OCI-LY1 (cell line): ENCODE results near the gene VEGFA.

ENCODE experiments used
- H2AFZ ChIP-seq: fragments of 200-600 bp; sonication (generic), shearing (Covaris generic); 2 replicates; pipeline ENCODE4 v1.6.0; 2014; ENCODE audit warnings: antibody characterized with exemption, mild to moderate bottlenecking, low read length
- H3F3A ChIP-seq: fragments of 200-600 bp; sonication (generic), shearing (Covaris generic); 2 replicates; pipeline ENCODE4 v1.6.0; 2014; ENCODE audit warnings: mild to moderate bottlenecking, antibody characterized with exemption, low read length, moderate library complexity; ENCODE audit not compliant: insufficient read depth
- H3K27ac ChIP-seq: fragments of 200-600 bp; sonication (generic); 2 replicates; pipeline ENCODE4 v1.5.1; 2014; ENCODE audit warnings: low read length, mixed run types, mild to moderate bottlenecking, low read depth; ENCODE audit not compliant: poor library complexity, severe bottlenecking
- H3K27me3 ChIP-seq: fragments of 200-600 bp; sonication (generic); 2 replicates; pipeline ENCODE4 v1.6.0; 2014; ENCODE audit warnings: antibody characterized with exemption, mild to moderate bottlenecking, low read length, moderate library complexity; ENCODE audit not compliant: insufficient read depth
- H3K36me3 ChIP-seq: fragments of 200-600 bp; sonication (generic); 2 replicates; pipeline ENCODE4 v1.6.1; 2014; ENCODE audit warnings: mild to moderate bottlenecking, antibody characterized with exemption, low read length, moderate library complexity, mixed read lengths; ENCODE audit not compliant: insufficient read depth
- H3K4me1 ChIP-seq: fragments of 200-600 bp; sonication (generic); 2 replicates; pipeline ENCODE4 v1.5.1; 2014; ENCODE audit warnings: mild to moderate bottlenecking, low read length, moderate library complexity; ENCODE audit not compliant: insufficient read depth, severe bottlenecking
- H3K4me2 ChIP-seq: fragments of 200-600 bp; sonication (generic), shearing (Covaris generic); 2 replicates; pipeline ENCODE4 v1.6.1; 2014; ENCODE audit warnings: low read length
- H3K4me3 ChIP-seq: fragments of 200-600 bp; sonication (generic); 2 replicates; pipeline ENCODE4 v1.5.1; 2014; ENCODE audit warnings: low read length, low read depth, mild to moderate bottlenecking, mixed read lengths; ENCODE audit not compliant: poor library complexity, severe bottlenecking
- H3K79me2 ChIP-seq: fragments of 200-600 bp; shearing (Covaris generic); 2 replicates; pipeline ENCODE4 v1.6.1; 2016; ENCODE audit warnings: mixed run types, low read length, mixed read lengths; ENCODE audit not compliant: insufficient read depth
- H3K9ac ChIP-seq: fragments of 200-600 bp; sonication (generic), shearing (Covaris generic); 2 replicates; pipeline ENCODE4 v1.6.1; 2014; ENCODE audit warnings: mild to moderate bottlenecking, low read length, mixed read lengths
- H3K9me2 ChIP-seq: fragments of 200-600 bp; sonication (generic), shearing (Covaris generic); 2 replicates; pipeline ENCODE4 v1.6.1; 2014; ENCODE audit warnings: low read depth, mild to moderate bottlenecking, low read length, mixed read lengths
- H3K9me3 ChIP-seq: fragments of 200-600 bp; shearing (Covaris generic); 2 replicates; pipeline ENCODE4 v1.6.1; 2014; ENCODE audit warnings: low read length, mixed read lengths
- H4K20me1 ChIP-seq: fragments of 200-600 bp; sonication (generic), shearing (Covaris generic); 2 replicates; pipeline ENCODE4 v1.6.0; 2016; ENCODE audit warnings: mild to moderate bottlenecking, low read length; ENCODE audit not compliant: insufficient read depth
- EZH2 ChIP-seq: fragments of 200-600 bp; sonication (generic), shearing (Covaris generic); IDR thresholded peaks from 2 replicates; pipeline ENCODE4 v1.8.0; 2017; ENCODE audit warnings: borderline replicate concordance, mixed run types, mild to moderate bottlenecking, antibody characterized with exemption, low read length, moderate library complexity, mixed read lengths
- TF ChIP-seq, protein P1 (sequence below): fragments of 200-600 bp; sonication (generic), shearing (Covaris generic); IDR thresholded peaks from 2 replicates; pipeline ENCODE4 v1.5.1; 2017; ENCODE audit warnings: mild to moderate bottlenecking, antibody characterized with exemption, low read length, moderate library complexity, mixed read lengths

The VEGFA gene

DNA sequence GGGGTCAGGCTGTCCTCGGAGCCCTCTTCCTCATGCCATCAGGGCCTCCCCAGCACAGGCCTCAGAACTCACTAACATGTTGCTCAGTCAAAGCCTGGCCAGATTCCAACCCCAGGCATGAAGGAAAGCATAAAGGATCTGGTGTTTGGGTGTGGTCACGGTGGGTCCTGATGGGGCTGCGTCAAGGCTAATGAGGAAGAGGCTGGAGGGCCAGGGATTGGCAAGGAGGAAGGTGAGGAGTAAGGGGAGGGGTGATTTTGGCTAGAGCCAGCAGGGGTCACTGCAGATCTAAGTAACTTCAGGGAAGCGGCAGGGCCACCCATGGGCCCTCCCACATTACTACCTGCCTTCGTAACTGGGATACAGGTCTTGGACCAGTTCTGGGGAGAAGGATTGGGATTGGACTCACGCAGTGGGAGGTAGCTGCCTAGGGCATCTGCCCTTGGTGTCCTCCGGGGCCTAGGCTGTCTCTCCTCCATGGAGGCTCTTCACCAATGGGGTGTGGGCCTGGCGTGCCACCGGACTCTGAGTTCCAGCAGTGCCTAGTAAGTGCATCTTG lies 46.2 kb upstream of the VEGFA start:
- H3K79me2 ChIP-seq: no peaks in the 10 kb centered on the region
- H3K4me2 ChIP-seq: no peak overlapping the region
- no peak overlapping the region for H3K27ac ChIP-seq
- no peaks in the 10 kb centered on the region for H3K36me3 ChIP-seq
- H3K27me3 ChIP-seq: no peaks in the 10 kb centered on the region; the same call in 1 of the 2 replicates
- H3K4me1 ChIP-seq: peaks cover 19% of the 10 kb centered on the region
- H4K20me1 ChIP-seq: no peaks in the 10 kb centered on the region
- TF ChIP-seq, protein P1, sequence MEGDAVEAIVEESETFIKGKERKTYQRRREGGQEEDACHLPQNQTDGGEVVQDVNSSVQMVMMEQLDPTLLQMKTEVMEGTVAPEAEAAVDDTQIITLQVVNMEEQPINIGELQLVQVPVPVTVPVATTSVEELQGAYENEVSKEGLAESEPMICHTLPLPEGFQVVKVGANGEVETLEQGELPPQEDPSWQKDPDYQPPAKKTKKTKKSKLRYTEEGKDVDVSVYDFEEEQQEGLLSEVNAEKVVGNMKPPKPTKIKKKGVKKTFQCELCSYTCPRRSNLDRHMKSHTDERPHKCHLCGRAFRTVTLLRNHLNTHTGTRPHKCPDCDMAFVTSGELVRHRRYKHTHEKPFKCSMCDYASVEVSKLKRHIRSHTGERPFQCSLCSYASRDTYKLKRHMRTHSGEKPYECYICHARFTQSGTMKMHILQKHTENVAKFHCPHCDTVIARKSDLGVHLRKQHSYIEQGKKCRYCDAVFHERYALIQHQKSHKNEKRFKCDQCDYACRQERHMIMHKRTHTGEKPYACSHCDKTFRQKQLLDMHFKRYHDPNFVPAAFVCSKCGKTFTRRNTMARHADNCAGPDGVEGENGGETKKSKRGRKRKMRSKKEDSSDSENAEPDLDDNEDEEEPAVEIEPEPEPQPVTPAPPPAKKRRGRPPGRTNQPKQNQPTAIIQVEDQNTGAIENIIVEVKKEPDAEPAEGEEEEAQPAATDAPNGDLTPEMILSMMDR: peak; percentile 75
- TF ChIP-seq EZH2: no peak
- no peaks in the 10 kb centered on the region for H3F3A ChIP-seq
- no peak overlapping the region for H2AFZ ChIP-seq
- no peak overlapping the region for H3K9ac ChIP-seq
- no peaks in the 10 kb centered on the region for H3K9me2 ChIP-seq
- no peaks in the 10 kb centered on the region for H3K9me3 ChIP-seq
- H3K4me3 ChIP-seq: no peak overlapping the region

GRCh38 chr6:43724354-43724753 lies 45.7 kb upstream of the VEGFA start:
- Histone ChIP-seq H3K9me3 (no peaks in the 10 kb centered on the region), H3K27me3 (no peaks in the 10 kb centered on the region; the same call in 1 of the 2 replicates), H3K27ac (no peak overlapping the region), H3K4me1 (peaks cover 19% of the 10 kb centered on the region), H3K9me2 (no peaks in the 10 kb centered on the region), H4K20me1 (no peaks in the 10 kb centered on the region), H3K4me3 (no peak overlapping the region), H3F3A (no peaks in the 10 kb centered on the region), H3K36me3 (no peaks in the 10 kb centered on the region), H3K4me2 (peak overlapping the region; percentile 45; the same call in 1 of the 2 replicates), H2AFZ (no peak overlapping the region), H3K79me2 (no peaks in the 10 kb centered on the region), H3K9ac (peak overlapping the region; percentile 23; the same call in 1 of the 2 replicates)
- TF ChIP-seq, protein P1: no peak
- TF ChIP-seq EZH2: no peak

DNA sequence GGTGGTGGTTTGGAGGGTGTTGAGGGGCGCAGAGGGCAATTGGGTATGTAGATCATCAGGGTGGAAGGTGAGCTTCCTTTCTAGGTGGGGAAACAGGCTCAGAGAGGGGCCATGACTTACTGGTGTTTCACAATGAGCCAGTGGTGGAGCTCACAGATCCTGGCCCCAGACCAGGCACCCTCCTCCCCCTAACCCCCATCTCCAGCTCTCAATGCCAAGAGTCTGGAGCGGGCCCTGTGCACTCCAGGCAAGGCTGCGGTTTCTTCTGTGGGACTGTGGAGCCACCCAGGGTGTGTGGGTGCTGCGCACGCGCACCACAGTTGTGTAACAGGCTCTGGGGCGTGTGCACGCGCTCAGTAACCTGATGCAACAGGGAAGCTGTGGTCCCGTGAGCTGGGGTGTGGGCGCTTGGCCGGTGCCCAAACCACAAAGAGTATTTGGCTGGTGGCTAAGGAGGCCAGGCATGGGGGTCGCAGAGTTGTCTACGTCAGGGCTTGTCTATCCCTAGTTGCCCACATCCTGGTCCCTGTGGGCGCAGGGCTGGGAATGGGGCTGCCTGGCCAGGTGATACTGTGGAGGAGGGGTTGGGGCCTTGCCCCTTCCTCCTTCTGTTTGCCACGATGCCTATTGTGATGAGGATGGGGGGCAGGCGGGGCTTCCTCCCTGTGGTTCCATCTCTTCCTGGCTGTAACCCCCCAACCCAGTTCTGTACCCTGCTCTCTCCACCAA lies 44.9 kb upstream of the VEGFA start:
- Histone ChIP-seq H2AFZ (no peak overlapping the region), H3K4me2 (peak overlapping the region; percentile 45; the same call in 1 of the 2 replicates), H4K20me1 (no peaks in the 10 kb centered on the region), H3K9me3 (no peaks in the 10 kb centered on the region), H3K27me3 (no peaks in the 10 kb centered on the region; the same call in 1 of the 2 replicates), H3K36me3 (no peaks in the 10 kb centered on the region), H3K9me2 (no peaks in the 10 kb centered on the region), H3K9ac (peak overlapping the region; percentile 23; the same call in 1 of the 2 replicates), H3K27ac (no peak overlapping the region), H3F3A (no peaks in the 10 kb centered on the region), H3K4me1 (peaks cover 19% of the 10 kb centered on the region), H3K4me3 (peak overlapping the region; percentile 14), H3K79me2 (no peaks in the 10 kb centered on the region)
- no peak for TF ChIP-seq EZH2
- TF ChIP-seq, protein P1: no peak
